HG02884 (cell line): ENCODE data around the gene GTPBP1.

ENCODE experiments used
- ATAC-seq: cut with Tn5 transposase; IDR thresholded peaks from one replicate; pipeline ENCODE4 v1.9.1; 2021; ENCODE audit warnings: mild to moderate bottlenecking, moderate library complexity; ENCODE audit not compliant: unreplicated experiment

The GTPBP1 gene

DNA sequence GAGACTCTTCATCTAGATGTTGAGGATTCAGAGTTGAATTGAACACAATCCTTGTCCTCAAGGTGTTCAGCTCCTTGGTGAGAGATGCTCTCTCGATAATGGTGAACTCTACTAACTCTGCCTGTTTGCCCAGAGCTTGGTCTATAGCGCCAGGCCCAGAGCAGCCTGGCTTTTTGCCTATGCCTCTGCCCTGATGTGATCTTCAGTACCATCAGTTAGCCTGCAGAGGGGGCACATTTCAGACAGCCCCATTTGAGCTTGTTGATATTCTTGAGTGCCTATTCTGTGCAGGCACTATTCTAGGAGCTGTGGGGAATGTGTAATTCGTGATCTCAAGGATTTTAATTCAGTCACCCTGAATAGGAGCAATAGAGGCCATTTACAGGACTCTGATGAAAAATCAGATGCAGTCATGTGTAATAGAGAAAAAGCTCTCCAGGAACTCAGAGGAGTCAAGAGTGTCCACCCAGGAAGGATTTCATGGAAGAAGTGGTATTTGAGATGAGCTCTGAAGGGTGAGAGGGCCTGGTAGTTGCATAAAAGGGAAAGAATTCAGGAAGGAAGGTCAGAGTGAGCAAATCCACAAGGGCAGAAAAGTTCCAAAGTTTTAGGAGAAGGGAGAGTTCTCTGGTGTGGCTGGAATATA is 19.3 kb downstream of the GTPBP1 start:
- no peak for ATAC-seq

DNA sequence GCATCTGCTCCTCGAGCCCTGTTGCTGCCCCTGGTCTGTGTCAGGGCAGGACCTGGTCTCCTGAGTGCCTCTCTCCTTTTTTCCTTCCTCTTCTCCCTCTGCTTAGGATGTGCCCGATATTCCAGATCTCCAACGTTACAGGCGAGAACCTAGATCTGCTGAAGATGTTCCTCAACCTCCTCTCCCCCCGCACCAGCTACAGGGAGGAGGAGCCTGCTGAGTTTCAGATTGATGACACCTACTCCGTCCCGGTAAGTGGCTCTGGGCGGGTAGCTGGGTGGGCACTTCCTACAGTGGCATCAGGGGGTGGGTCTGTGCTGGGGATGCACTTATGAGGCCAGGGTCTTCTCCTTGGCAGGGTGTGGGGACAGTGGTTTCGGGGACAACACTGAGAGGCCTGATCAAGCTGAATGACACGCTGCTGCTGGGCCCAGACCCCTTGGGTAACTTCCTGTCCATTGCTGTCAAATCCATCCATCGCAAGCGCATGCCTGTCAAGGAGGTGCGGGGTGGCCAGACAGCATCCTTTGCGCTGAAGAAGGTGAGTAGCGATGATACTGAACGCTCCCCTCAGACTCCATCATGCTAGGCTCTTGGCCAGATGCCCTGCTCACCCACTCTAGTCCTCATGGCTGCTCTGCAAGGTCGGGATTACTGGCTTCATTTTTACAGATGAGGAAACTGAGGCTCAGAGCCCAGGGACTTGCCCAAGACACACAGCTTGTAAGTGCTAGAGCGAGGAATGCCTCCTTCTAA is 20.3 kb downstream of the GTPBP1 start:
- ATAC-seq: no peak

DNA sequence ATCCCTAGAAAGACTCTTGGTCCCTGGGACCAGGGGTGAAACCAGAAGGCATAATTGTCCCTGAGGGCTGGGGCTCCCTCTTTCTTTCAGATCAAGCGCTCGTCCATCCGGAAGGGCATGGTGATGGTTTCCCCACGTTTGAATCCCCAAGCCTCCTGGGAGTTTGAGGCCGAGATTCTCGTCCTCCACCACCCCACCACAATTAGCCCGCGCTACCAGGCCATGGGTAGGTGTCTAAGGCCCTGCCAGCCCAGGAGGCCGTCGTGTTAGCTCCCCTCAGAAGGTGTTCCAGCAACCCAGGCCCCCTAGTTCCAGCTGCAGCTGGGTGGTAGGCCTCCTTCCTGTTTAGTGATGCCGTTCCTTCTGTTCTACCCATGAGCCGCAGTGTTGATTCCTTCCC is 21.4 kb downstream of the GTPBP1 start:
- ATAC-seq: no peak

DNA sequence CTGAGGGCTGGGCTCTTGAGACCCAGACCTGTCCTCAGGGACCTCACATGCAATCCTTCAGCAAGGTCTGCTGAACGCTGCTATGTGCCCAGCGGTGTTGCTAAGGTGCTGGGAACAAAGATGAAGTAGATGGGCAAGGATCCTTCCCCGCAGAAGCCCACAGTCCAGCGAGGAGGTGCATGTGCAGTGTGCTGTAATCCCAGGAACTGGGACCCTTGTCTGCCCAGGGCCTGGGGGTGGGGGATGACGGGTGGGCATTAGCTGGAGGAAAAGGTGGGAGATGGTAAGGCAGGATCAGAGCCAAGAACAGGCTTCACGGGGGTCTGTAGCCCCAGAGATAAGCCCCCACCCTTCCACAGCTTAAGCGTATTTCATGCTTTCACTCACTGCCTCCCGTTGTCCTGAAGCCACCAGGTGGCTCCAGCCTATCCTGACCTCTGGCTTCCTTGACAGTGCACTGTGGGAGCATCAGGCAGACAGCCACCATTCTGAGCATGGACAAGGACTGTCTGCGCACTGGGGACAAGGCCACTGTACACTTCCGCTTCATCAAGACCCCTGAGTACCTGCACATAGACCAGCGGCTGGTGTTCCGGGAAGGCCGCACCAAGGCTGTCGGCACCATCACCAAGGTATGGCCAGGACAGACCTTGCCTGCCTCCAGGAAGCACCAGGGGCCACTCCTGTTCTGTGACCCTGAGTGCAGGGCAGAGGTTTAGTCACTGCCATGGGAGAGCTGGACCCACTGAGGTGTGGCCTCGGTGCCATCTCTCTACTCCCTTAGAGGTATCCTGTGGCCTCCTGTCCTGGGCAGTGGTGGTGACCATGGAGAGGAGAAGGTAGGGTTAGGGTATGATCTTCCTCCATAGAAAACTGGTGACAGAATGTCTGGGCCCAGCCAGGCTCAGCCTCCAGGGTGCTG is 22.0 kb downstream of the GTPBP1 start:
- no peak for ATAC-seq

DNA sequence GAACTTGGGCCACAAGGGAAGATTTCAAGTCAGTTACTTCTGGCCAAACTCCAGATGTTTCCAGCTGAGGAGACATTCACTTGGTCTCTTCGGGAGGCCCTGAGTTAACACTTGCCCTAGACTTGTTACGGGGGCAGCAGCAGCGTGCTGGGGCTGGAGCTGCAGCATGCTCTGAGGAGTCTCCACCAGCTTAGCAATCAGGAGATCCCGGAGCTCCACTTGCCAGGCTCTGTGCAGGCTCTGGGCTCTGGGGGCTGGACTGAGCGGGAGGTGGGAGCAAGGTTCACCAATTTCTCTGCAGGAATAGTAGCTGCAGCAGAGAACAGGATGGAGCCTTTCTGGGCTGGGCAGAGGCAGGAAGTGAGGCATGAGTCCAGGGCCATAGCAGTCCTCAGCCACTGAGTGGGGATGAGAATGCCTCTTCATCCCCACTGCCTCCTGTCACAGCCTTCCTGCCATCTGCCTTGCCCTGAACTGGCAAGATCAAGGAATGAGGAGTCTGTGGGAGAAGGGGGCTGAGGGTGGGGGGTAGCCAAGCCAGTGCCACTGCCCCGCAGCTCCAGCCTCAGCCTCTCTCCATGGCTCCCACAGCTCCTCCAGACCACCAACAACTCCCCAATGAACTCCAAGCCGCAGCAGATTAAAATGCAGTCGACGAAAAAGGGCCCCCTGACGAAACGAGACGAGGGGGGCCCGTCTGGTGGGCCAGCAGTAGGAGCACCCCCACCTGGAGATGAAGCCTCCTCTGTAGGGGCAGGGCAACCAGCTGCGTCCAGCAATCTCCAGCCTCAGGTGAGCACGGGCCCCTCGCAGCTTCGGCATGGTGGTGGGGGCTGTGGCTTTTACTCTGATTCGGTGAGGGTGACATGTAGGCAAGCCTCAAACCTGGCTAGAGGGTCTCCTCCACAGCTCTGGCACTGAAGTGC is 23.4 kb downstream of the GTPBP1 start:
- no peak for ATAC-seq

DNA sequence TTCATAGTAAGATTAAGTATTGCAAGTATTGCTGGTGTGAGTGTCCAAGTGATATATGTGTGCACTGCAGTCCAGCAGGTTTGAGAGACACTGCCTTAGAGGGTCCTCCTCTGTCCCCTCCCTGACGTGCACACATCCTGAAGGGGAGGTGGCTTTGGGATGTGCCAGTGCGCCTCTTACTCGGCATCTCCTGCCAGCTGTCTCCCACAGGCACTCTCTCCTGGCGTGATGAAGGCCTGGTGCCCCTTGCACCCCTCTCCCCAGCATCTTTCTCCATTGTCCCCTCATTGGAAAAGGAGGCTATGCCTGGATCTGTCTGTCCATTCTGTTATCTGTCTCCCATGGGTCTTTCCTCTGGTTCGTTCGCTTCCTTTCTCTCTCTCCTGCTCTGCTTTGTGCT is 24.2 kb downstream of the GTPBP1 start:
- no peak for ATAC-seq

DNA sequence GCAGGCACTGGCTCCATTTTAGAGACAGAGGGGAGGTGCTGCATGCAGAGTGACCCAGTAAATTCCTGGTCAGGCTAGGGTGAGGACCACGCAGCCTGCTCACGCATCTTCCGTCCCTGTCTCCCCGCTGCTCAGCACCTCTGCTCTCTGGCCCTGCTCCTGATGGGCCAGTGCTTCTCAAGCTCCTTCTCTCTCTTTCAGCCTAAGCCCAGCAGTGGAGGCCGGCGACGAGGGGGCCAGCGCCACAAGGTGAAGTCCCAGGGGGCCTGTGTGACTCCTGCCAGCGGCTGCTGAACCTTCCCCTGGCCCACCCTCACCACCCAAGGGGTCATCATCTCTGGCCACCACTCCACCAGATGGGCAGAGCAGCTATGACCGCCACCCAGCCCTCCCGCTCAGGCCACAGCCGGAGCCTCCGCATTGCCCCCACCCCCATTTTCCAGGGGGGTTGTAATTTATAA is 24.7 kb downstream of the GTPBP1 start:
- no peak for ATAC-seq

DNA sequence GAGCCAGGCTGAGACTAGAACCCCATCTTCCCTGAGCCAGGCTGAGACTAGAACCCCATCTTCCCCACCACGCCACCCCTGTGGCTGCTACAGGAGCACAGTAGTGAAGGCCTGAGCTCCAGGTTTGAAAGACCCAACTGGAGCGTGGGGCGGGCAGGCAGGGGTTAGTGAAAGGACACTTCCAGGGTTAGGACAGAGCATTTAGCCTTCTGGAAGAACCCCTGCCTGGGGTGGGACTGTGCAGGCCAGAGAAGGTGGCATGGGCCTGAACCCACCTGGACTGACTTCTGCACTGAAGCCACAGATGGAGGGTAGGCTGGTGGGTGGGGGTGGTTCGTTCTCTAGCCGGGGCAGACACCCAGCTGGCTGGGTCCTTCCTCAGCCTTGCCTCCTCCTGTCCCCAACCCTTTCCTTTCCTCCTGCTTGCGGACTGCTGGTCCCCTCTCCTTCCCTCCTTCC is 26.0 kb downstream of the GTPBP1 start:
- ATAC-seq: no peak

DNA sequence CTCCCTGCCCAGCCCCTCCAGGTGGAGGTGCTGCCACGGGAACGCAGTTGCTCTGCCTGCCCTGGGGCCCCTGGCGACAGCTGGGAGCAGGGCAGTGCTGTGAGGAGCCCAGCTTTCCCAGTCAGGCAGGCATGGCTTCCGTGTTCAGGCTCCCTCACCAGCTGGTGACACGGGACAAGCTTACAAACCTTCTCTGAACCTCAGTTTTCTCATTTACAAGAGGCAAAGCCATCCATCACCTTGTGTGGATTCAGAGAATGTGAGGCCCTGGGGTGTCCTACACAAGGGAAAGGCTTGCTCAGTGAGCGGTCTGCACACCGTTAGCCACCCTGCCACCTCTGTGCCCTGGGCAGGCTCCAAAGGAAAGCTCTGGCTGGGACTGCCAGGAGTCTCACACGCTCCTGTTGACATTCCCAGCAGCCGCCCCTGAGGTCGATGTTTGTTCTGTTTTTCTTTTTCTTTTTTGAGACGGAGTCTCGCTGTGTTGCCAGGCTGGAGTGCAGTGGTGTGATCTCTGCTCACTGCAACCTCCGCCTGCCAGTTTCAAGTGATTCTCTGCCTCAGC is 26.6 kb downstream of the GTPBP1 start:
- no peak for ATAC-seq

DNA sequence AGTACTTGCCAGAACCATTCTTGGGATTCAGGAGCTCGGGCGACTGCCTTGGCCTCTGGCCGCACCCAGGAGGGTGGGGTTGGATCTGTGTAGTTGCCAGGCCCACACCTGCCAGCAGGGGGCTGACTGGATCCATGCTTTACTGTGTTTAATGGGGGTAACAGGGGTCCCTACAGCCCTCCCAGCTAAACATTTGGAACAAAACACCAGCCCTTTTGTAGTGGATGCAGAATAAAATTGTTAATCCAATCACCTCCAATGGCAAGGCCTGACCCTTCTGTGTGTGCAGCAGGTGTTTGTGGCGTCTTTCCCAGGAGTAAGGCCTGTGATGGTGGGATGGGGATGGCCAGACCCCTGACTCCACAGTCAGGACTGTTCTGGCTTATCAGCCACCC is 27.6 kb downstream of the GTPBP1 start:
- no peak for ATAC-seq

DNA sequence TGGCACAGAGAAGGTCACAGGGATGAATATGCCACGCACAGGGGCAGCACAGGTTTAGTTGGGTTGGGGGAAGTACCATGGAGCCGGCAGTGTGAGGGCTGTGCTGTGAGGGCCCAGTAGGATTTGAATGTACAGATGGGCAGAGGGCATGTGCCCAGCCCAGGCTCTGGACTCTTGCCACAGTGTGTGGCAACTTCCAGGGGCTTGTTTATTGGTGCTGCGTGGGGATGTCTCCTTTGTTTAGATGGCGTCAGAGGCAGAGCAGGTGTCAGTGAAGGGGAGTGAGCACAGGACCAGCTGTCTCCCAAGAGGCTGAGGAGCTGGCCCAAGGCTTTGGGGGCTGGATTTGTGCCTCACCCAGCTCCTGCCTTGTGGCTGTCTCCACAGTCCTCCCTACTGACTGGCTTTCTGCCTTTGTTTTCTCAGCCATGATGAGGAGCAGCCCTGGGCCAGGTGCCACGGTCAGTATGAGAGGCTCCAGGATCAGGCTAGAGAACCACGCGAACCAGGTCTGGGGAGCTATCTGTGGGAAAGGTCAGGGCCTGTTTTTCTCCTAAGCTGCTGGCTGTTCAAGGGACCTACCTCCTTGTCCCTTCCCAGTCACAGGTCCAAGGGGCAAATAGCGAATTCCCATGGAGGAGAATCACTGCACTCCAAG is 28.1 kb downstream of the GTPBP1 start:
- ATAC-seq: no peak

DNA sequence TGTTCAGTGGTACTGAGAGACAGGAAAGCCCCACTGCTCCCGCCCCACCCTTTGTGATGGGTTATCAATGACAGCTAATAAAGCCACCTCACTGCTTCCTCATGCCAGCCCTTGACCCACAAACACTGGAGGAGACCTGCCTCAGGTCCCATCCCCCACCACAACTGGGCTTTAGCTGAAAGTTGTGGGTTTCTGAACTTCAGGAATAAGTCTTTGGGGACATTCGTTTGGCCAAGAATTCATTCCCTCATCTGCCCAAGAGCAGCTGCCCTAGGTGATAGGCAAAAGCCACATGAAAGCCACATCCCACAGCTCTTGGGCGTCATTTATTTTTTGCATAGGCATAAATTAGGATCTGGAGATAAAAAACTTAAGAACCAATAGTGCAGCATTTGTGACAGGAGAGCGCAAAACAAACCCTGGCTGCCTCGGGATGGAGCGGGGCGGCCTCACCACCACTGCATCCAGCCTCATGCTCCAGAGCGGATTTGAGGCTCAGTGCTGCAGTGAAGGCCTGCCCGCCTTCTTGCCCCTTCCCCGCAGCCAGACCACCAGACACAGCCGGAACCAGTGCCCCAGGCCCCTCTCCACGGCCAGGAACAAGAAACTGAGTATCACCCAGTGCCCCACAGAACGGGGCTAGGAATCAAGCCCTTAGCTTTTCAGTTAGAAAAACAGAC is 28.8 kb downstream of the GTPBP1 start:
- ATAC-seq: no peak

DNA sequence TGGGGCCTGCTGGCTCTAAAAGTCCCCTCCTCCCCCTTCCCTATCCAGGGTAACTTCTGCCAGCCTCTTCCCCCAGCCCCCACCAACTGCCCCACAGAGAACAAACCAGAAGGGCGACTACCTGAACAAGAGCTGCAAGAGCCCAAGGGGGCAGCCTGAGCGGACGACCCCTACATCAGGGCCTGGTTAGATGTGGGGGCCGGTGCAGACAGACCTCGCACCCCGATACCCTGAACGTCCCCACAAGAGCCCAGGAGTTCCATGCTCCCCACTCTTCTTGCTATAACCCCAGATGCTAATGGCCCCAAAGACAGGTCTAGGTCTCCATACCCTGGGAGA is 29.4 kb downstream of the GTPBP1 start:
- no peak for ATAC-seq

DNA sequence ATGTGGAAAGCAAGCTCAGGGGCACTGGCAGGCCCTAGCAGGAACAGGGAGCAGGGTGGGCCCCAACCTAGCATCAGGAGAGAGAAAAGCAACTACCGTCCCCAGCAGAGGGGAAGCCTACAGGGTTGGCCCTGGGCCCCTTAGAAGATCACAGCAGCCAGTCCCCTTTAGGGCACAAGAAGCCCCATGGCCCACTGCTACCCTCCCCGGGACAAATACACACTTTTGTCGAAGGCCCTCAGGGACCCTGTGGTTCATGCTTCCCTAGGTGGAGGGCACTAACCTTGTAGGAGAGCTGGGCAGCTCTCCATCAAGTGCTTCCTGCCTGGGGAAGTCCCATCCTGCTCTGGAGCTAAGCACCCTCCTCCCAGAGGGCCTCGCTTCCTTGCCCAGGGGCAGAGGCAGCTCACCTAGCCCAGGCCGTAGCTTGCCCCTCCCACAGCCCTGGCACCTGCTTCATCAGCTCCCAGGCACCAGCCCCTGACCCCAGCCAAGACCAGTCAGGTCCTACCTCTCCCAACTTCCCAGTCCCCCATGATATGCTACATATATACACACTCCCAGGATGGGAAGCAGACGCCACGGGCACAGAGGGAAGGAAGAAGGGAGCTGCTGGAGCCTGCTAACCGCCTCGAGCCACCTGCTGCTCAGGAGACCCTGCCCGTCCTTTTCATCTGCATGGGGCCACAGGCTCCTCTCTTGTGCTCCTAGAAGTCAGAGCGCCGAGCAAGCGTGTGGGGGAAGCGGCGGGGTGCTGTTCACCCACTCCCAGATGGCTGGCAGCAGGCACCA is 29.9 kb downstream of the GTPBP1 start:
- no peak for ATAC-seq

DNA sequence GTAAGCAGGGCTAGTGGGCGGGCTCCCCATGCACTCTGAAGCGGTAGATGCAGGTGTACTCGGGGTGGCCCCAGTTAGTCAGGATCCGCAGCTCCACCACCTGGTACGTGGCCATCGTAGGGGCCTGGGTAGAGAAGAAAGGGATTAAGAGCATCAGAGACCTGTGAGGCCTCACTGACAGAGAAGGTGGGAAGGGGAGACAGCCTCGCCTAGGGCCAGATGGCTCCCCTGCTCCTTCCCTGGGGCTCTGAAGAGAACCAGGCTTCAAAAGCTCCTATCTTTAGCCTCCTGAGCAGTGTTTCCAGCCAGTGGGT is 30.5 kb downstream of the GTPBP1 start:
- no peak for ATAC-seq

DNA sequence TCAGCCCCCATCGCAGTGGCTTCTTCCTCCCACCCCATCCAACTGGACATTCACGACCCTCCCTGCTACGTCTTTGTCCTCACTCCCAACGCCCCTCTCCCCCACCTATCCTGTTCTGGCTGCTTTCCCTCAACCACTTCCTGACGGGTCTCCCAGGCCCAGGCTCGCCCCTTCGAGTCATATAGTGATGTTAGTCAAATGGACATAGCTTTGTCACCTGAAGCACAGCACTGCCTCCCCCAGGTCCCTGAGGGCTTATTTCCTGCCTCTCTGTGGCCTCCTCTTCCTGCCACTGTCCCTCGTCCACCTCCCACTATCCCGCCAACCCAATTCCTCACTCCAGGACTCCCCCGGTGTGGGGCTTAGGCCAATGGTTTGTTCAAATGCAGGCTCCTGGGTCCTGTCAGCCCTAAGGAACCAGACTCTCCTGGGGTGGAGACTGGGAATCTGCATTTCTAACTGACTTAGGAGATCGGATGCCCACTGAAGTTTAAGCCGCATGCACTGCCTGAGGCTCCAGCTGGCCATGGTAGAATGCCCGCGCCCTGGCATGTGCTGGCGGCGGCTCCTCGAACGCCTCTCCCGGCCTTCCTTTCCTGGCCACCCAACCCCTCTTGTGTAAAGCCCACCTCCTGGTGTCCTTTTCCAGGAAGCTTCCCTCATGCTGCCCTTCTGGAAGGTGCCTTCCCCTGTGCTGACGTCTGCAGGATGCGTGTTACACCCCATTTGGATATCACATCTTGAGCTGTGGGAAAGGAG is 31.7 kb downstream of the GTPBP1 start:
- ATAC-seq: no peak

DNA sequence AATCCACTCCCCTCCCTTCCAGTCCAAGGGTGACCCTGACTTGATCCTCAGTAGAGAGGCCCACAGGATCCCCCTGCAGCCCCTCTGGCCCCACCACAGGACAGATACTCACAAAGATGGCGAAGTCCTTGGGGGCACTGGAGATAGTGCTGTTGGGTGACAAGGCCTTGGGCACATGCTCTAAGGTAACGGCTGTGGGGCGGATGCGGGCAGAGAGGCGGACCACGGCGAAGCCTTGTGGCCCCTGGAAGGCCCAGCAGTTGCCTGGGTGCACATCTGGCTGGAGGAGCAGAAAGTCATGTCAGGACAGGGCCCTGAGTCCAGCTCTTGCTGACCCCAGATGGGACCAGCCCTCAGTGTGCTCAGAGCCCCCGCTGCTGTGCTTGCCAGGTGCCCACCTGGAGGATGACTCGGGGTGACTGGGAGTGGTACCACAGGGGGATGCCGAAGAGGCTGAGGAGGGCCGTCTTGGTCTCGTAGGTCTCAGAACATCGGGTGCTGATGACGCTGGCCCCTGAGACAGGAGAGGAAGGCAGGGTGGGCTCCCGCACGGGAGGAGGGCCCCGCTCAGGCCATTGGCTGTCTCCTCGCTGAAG is 32.8 kb downstream of the GTPBP1 start:
- no peak for ATAC-seq
